ENCODE data around the gene APPL1. TPM values are rescaled to one million over a fixed set of nuclear protein-coding genes. Genes with fewer than 3 reads are reported as not detected.

Gene APPL1
- polyA plus RNA-seq: 10 to 100 TPM in 1 of 2 donors, 1 to 10 TPM in 1; 7.8 to 12.8 TPM

GRCh38 chr3:57227204-57227929, at the start of gene APPL1:
Gene APPL1 (plus strand): TSS chr3:57227729. CDS start chr3:57227884, 155 bp downstream.
- Histone ChIP-seq H3K36me3 (ENCODE audit: control insufficient read depth in 2 of 2, insufficient read depth in 2 of 2, low read length in 1 of 2) (no peaks in the 10 kb centered on the region), H3K27ac (ENCODE audit: low read depth in 2 of 2, low read length in 1 of 2) (peak within 1 kb of the TSS; percentile 89 to 96), H3K4me3 (ENCODE audit: low read depth in 1 of 2, low read length in 2 of 2) (peak within 1 kb of the TSS; percentile 72 to 90), H3K27me3 (ENCODE audit: control insufficient read depth in 1 of 2, insufficient read depth in 2 of 2, low read length in 2 of 2) (no peaks in the 10 kb centered on the region), H3K4me1 (ENCODE audit: control insufficient read depth in 2 of 2, insufficient read depth in 2 of 2, low read length in 1 of 2) (no peaks in the 10 kb centered on the region), H3K9me3 (ENCODE audit: control insufficient read depth in 2 of 2, insufficient read depth in 1 of 2, low read depth in 1 of 2, low read length in 1 of 2) (no peaks in the 10 kb centered on the region)
- 0 to 1% methylated on average over 70 to 71 of the region's 71 CpGs for WGBS, 2 donors

GRCh38 chr3:57179580-57180410, 47.7 kb upstream of the APPL1 start:
- no peaks in the 10 kb centered on the region for H3K27me3 ChIP-seq (ENCODE audit: control insufficient read depth in 1 of 2, insufficient read depth in 2 of 2, low read length in 2 of 2)
- 52 to 55% methylated on average over 5 of the region's 5 CpGs for WGBS, 2 donors
- no peaks in the 10 kb centered on the region for H3K4me1 ChIP-seq (ENCODE audit: control insufficient read depth in 2 of 2, insufficient read depth in 2 of 2, low read length in 1 of 2)
- H3K27ac ChIP-seq (ENCODE audit: low read depth in 2 of 2, low read length in 1 of 2): no peak overlapping the region
- H3K4me3 ChIP-seq (ENCODE audit: low read depth in 1 of 2, low read length in 2 of 2): no peak overlapping the region
- no peaks in the 10 kb centered on the region for H3K36me3 ChIP-seq (ENCODE audit: control insufficient read depth in 2 of 2, insufficient read depth in 2 of 2, low read length in 1 of 2)
- no peaks in the 10 kb centered on the region for H3K9me3 ChIP-seq (ENCODE audit: control insufficient read depth in 2 of 2, insufficient read depth in 1 of 2, low read depth in 1 of 2, low read length in 1 of 2)

GRCh38 chr3:57184526-57184925, 43.0 kb upstream of the APPL1 start:
- H3K9me3 ChIP-seq (ENCODE audit: control insufficient read depth in 2 of 2, insufficient read depth in 1 of 2, low read depth in 1 of 2, low read length in 1 of 2): no peaks in the 10 kb centered on the region
- no peaks in the 10 kb centered on the region for H3K36me3 ChIP-seq (ENCODE audit: control insufficient read depth in 2 of 2, insufficient read depth in 2 of 2, low read length in 1 of 2)
- no peak overlapping the region for H3K27ac ChIP-seq (ENCODE audit: low read depth in 2 of 2, low read length in 1 of 2)
- no peaks in the 10 kb centered on the region for H3K4me1 ChIP-seq (ENCODE audit: control insufficient read depth in 2 of 2, insufficient read depth in 2 of 2, low read length in 1 of 2)
- H3K4me3 ChIP-seq (ENCODE audit: low read depth in 1 of 2, low read length in 2 of 2): no peak overlapping the region
- no peaks in the 10 kb centered on the region for H3K27me3 ChIP-seq (ENCODE audit: control insufficient read depth in 1 of 2, insufficient read depth in 2 of 2, low read length in 2 of 2)
- WGBS, 2 donors: 30 to 48% methylated on average over 6 of the region's 6 CpGs

GRCh38 chr3:57192028-57192427, 35.5 kb upstream of the APPL1 start:
- no peaks in the 10 kb centered on the region for H3K9me3 ChIP-seq (ENCODE audit: control insufficient read depth in 2 of 2, insufficient read depth in 1 of 2, low read depth in 1 of 2, low read length in 1 of 2)
- H3K4me3 ChIP-seq (ENCODE audit: low read depth in 1 of 2, low read length in 2 of 2): no peak overlapping the region
- H3K27ac ChIP-seq (ENCODE audit: low read depth in 2 of 2, low read length in 1 of 2): no peak overlapping the region
- H3K36me3 ChIP-seq (ENCODE audit: control insufficient read depth in 2 of 2, insufficient read depth in 2 of 2, low read length in 1 of 2): no peaks in the 10 kb centered on the region
- H3K4me1 ChIP-seq (ENCODE audit: control insufficient read depth in 2 of 2, insufficient read depth in 2 of 2, low read length in 1 of 2): no peaks in the 10 kb centered on the region
- H3K27me3 ChIP-seq (ENCODE audit: control insufficient read depth in 1 of 2, insufficient read depth in 2 of 2, low read length in 2 of 2): no peaks in the 10 kb centered on the region
- 90 to 96% methylated on average over 3 of the region's 3 CpGs for WGBS, 2 donors

GRCh38 chr3:57194641-57195040, 32.9 kb upstream of the APPL1 start:
- Histone ChIP-seq H3K4me3 (ENCODE audit: low read depth in 1 of 2, low read length in 2 of 2) (no peak overlapping the region), H3K27ac (ENCODE audit: low read depth in 2 of 2, low read length in 1 of 2) (no peak overlapping the region), H3K36me3 (ENCODE audit: control insufficient read depth in 2 of 2, insufficient read depth in 2 of 2, low read length in 1 of 2) (no peaks in the 10 kb centered on the region), H3K27me3 (ENCODE audit: control insufficient read depth in 1 of 2, insufficient read depth in 2 of 2, low read length in 2 of 2) (no peaks in the 10 kb centered on the region), H3K9me3 (ENCODE audit: control insufficient read depth in 2 of 2, insufficient read depth in 1 of 2, low read depth in 1 of 2, low read length in 1 of 2) (no peaks in the 10 kb centered on the region), H3K4me1 (ENCODE audit: control insufficient read depth in 2 of 2, insufficient read depth in 2 of 2, low read length in 1 of 2) (no peaks in the 10 kb centered on the region)
- 90 to 93% methylated on average over 4 of the region's 4 CpGs for WGBS, 2 donors

GRCh38 chr3:57199895-57200297, 27.6 kb upstream of the APPL1 start, which contains the start of gene HESX1:
Gene HESX1 (minus strand): TSS chr3:57199978. CDS start chr3:57199918, 60 bp downstream.
- Histone ChIP-seq H3K36me3 (ENCODE audit: control insufficient read depth in 2 of 2, insufficient read depth in 2 of 2, low read length in 1 of 2) (no peaks in the 10 kb centered on the region), H3K9me3 (ENCODE audit: control insufficient read depth in 2 of 2, insufficient read depth in 1 of 2, low read depth in 1 of 2, low read length in 1 of 2) (no peaks in the 10 kb centered on the region), H3K27me3 (ENCODE audit: control insufficient read depth in 1 of 2, insufficient read depth in 2 of 2, low read length in 2 of 2) (no peaks in the 10 kb centered on the region), H3K4me1 (ENCODE audit: control insufficient read depth in 2 of 2, insufficient read depth in 2 of 2, low read length in 1 of 2) (no peaks in the 10 kb centered on the region), H3K4me3 (ENCODE audit: low read depth in 1 of 2, low read length in 2 of 2) (no peak within 1 kb of the TSS), H3K27ac (ENCODE audit: low read depth in 2 of 2, low read length in 1 of 2) (no peak within 1 kb of the TSS)
- WGBS, 2 donors: 63 to 64% methylated on average over 4 of the region's 4 CpGs

- H3K27me3 ChIP-seq (ENCODE audit: control insufficient read depth in 1 of 2, insufficient read depth in 2 of 2, low read length in 2 of 2): no peaks in the 10 kb centered on the region
- no peaks in the 10 kb centered on the region for H3K9me3 ChIP-seq (ENCODE audit: control insufficient read depth in 2 of 2, insufficient read depth in 1 of 2, low read depth in 1 of 2, low read length in 1 of 2)
- WGBS, 2 donors: 93 to 95% methylated on average over 2 of the region's 2 CpGs
- no peaks in the 10 kb centered on the region for H3K4me1 ChIP-seq (ENCODE audit: control insufficient read depth in 2 of 2, insufficient read depth in 2 of 2, low read length in 1 of 2)
- H3K36me3 ChIP-seq (ENCODE audit: control insufficient read depth in 2 of 2, insufficient read depth in 2 of 2, low read length in 1 of 2): no peaks in the 10 kb centered on the region
- no peak overlapping the region for H3K4me3 ChIP-seq (ENCODE audit: low read depth in 1 of 2, low read length in 2 of 2)
- no peak overlapping the region for H3K27ac ChIP-seq (ENCODE audit: low read depth in 2 of 2, low read length in 1 of 2)
These were observed 21.1 kb upstream of the APPL1 start for GRCh38 chr3:57206423-57206822.

GRCh38 chr3:57221883-57222282, 5.6 kb upstream of the APPL1 start:
- H3K27ac ChIP-seq (ENCODE audit: low read depth in 2 of 2, low read length in 1 of 2): no peak overlapping the region
- no peaks in the 10 kb centered on the region for H3K27me3 ChIP-seq (ENCODE audit: control insufficient read depth in 1 of 2, insufficient read depth in 2 of 2, low read length in 2 of 2)
- no peaks in the 10 kb centered on the region for H3K9me3 ChIP-seq (ENCODE audit: control insufficient read depth in 2 of 2, insufficient read depth in 1 of 2, low read depth in 1 of 2, low read length in 1 of 2)
- no peaks in the 10 kb centered on the region for H3K4me1 ChIP-seq (ENCODE audit: control insufficient read depth in 2 of 2, insufficient read depth in 2 of 2, low read length in 1 of 2)
- no peaks in the 10 kb centered on the region for H3K36me3 ChIP-seq (ENCODE audit: control insufficient read depth in 2 of 2, insufficient read depth in 2 of 2, low read length in 1 of 2)
- WGBS, 2 donors: 49 to 51% methylated on average over 2 of the region's 2 CpGs
- H3K4me3 ChIP-seq (ENCODE audit: low read depth in 1 of 2, low read length in 2 of 2): no peak overlapping the region

- Histone ChIP-seq H3K4me1 (ENCODE audit: control insufficient read depth in 2 of 2, insufficient read depth in 2 of 2, low read length in 1 of 2) (no peaks in the 10 kb centered on the region), H3K36me3 (ENCODE audit: control insufficient read depth in 2 of 2, insufficient read depth in 2 of 2, low read length in 1 of 2) (no peaks in the 10 kb centered on the region), H3K4me3 (ENCODE audit: low read depth in 1 of 2, low read length in 2 of 2) (no peak overlapping the region), H3K27ac (ENCODE audit: low read depth in 2 of 2, low read length in 1 of 2) (no peak overlapping the region), H3K27me3 (ENCODE audit: control insufficient read depth in 1 of 2, insufficient read depth in 2 of 2, low read length in 2 of 2) (no peaks in the 10 kb centered on the region), H3K9me3 (ENCODE audit: control insufficient read depth in 2 of 2, insufficient read depth in 1 of 2, low read depth in 1 of 2, low read length in 1 of 2) (no peaks in the 10 kb centered on the region)
- 52 to 55% methylated on average over 4 of the region's 4 CpGs for WGBS, 2 donors
These were observed 2.7 kb upstream of the APPL1 start for GRCh38 chr3:57224856-57225255.
